Left renal cortex interstitium (tissue), 4 donors: Measurements from ENCODE around the gene SF3B5. TPM values are rescaled to one million over a fixed set of nuclear protein-coding genes. Genes with fewer than 3 reads are reported as not detected.
A peak's percentile ranks its signal among the peaks of the same experiment; 100 is the strongest.
"Not testable (repeated sequence)": the region's sequence is repeated elsewhere in the genome, so short reads cannot be mapped to it uniquely, and the experiment has no call there.

Source experiments
- DNase-seq, 4 donors: peaks; one replicate each; pipeline ENCODE4 v3.0.0-alpha.2; 2013; ENCODE audit warnings: low read depth in 4 of 4, low spot score in 2 of 4, missing footprints in 1 of 4
- polyA plus RNA-seq, 4 donors: library from polyadenylated mRNA; unstranded; fragments of 120-200 nt; gene quantifications; one replicate each; pipeline ENCODE4 v1.2.1, GENCODE V29; 2013; ENCODE audit not compliant: insufficient read length in 4 of 4

SF3B5 gene
- polyA plus RNA-seq, result 100 to 1,000 TPM; 128 to 183 (median 142) TPM

DNA sequence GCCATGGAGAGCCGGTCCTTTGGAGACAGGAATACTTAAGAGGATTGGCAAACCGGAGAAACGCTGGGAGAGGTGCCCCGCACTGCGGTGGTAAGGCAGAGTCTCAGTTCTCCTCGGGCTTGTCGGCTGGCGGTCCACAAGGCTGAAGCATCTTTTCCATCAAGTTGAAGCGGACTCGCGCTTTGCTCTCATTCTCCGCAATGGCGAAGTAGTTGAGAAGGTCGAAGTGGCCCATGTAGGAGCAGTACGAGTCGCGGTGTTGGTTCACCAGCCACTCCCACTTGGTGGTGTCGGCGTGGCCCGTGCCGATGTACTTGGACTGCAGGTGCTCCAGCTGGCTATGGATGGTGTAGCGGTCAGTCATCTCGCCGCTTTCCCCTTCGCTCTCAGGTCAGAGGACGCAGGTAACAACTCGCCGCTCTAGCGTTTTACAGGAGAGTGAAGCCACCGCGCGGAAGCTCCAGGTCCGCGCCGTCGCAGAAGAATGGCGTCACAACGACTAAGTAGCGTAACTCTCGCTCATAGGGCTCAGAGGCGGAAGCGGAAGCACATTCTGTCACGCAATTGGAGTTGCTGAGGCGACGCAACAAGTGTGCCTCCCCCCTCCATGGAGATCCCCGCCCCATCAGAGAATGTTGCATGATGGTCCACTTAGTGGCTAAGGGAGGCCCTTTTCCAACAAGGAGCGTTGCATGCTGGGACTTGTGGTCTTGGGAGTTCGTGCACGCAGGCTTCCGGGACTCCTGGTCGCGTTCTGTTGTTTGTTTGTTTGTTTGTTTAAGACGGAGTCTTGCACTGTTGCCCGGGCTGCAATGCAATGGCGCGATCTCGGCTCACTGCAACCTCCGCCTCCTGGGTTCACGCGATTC is at the start of gene SF3B5:
Gene SF3B5, minus strand, starts transcription at position 440 of the 869 bp plus-strand sequence. Its CDS starts 76 bp downstream, at position 364.
- DNase-seq, result peak; percentile 96 to 100 (median 98)

DNA sequence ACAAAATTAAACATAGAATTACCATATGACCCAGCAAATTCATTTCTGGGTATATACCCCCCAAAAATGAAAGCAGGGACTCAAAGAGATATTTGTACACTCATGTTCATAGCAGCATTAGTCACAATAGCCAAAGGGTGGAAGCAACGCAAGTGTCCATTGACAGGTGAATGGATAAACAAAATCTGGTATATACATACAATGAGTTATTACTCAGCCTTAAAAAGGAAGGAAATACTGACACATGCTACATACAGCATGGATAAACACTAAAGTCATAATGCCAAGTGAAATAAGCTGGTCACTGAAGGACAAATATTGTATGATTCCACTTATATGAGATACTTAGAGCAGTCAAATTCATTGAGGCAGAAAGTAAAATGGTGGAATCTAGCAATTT is 49.6 kb upstream of the SF3B5 start:
- no peak for DNase-seq

DNA sequence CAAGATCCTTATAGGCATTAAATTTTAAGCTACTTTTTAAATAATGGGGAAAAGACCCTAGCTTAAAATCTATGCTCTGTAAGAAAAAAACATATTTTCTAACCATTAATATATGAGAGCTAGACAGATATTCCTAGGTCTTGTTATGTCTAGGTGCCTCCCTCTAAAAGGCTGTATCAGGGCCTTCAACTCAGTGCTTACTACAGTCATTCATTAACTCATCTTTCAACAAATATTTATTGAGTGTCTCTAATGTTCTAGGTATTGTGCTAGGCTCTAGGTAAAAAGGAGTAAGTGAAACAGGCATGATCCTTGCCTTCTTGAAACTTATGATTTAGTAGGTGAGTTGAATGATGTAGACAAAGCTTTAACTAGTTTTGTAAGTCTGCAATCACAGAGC is 48.5 kb upstream of the SF3B5 start:
- no peak for DNase-seq

DNA sequence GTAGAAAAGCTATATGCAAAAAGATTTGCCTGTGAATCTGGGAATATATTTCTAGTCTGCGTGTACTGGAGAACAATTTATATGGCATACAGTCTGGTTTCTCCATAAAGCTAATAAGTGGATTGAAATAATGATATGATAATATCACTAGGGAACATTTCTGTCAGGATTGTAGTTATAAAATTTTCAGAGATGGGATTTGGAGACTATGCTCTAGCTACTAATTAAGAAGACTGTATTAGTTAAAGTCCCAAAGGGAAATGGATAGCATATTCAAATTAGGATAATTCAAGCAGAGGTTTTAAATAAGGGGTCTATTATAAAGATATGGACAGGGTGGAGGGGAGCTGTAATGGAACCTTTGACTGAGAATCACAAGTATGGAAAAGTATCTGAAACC is 47.7 kb upstream of the SF3B5 start:
- no peak for DNase-seq

DNA sequence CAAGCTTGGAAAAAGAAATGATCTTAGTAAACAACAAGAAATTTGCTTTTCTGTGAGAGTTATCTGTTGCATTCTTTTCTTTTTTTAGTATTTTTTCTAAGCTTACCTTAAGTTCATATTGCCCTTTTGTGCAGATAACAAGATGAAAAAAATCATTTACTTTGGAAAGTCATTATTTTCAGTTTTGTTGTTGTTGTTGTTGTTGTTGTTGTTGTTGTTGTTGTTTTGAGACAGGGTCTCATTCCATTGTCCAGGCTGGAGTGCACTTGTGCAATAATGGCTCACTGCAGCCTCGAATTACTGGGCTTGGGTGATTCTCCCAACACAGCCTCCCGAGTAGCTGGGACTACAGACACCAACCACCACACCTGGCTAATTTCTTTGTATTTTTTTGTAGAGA is 46.1 kb upstream of the SF3B5 start:
- no peak for DNase-seq

DNA sequence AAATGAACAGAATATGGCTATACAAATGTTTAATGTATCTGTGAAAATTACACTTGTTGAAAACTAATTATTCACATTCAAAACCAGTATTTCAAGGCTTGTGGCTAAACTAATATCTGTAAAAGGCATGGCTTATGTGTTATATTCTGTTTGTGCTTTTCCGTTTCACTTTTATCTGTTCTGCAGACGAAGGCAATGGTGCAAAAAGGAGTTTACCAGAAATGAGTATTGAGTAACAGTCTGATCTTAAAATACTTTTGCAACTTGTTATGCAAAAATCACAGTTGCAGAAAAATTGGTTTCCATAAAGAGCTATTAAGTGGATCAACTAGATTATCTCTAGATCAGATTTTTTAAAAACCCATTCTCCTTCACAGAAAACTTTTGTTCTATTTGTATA is 45.5 kb upstream of the SF3B5 start:
- DNase-seq, result no peak

DNA sequence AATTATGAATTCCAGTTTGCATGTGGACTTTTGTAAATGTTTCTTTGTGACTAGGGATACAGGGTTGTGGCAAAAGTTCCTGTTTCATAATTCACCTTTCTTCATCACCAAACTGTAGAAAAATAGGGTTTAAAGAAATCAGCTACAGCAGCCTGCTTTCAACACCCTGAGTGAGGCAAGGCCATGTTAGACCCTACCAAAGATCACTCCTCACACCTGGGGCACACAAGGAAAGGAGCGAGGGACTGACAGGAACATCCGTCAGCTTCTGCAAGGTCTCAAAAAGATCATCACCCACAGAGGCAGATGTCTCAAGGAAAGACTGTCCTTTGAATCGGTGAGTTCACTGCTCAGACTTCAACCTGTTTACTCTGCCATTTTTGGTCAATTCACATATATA is 44.4 kb upstream of the SF3B5 start:
- no peak for DNase-seq

DNA sequence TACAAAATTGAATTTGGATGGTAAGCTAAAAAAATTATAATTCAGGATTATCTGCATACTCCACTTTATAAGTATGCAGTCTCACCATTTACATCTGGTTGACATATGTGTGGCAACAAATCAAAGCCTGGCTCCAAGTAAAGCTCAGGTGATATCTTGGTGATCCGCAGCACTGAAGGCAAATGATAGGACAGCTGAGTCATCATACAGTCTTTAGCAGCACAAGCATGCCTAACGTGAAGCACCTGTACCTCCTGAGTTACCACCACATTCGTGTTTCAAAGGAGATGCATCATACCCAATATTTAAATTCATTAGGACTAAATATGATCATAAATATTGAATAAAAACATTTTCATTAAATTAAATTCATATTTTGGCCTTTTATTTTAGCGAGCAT is 43.2 kb upstream of the SF3B5 start:
- DNase-seq, result no peak

DNA sequence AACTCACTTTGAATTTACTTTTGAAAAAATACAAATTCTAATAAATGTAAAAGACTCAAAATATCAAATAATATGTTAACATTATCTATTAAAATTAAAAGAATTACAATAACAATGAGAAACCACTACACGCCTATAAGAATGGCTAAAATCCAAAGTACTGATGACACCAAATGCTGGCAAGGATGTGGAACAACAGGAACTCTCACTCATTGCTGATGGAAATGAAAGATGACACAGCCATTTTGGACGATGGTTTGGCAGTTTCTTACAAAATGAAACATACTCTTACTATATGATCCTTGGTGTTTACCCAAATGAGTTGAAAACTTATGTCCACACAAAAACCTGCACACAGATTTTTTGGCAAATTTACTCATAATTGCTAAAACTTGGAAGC is 39.4 kb upstream of the SF3B5 start:
- no peak for DNase-seq

DNA sequence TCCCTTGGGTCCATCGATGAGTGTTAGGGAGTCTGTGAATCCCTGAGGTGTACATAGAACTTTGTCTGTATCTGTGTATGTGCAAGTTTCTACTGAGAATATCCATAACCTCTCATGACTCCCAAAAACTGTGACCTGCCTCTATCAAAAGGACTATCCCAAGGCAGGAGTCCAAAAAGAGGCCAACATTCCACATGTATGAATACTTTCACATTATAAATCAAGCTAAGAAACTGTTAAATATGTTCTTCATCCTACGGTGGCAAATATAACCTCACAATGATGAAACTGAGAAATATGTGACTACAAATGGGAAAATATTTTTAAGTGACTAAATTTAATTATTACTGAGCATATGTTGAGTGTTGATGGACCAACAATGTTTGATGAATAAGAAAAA is 38.8 kb upstream of the SF3B5 start:
- DNase-seq, result no peak

DNA sequence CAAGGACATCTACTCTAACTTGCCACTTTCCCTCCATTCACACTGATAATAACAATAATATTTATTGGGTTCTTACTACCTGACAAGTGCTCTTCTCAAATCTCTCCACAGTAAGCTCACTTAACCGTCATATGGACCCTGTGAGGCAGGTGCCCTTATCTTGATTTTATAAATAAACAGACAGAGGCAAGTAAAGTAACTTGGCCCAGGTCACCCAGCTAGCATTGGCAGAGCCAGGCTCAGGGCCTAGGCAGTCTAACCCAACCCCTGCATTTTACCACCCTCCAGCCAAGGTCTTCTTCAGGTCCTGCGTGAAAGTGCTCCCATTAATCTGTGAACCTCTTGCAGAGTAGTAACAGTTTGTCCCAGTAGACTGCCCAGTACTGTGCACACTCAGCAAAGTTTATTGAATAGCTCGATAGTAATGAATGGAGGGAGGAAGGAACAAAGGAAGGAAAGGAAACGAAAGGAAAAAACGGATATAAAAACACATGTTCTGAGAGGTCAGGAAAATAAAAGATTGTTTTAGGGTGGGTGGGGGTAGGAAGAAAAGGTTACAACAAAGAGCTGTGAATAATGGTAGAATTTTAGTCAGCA is 38.0 kb upstream of the SF3B5 start:
- DNase-seq, result no peak

DNA sequence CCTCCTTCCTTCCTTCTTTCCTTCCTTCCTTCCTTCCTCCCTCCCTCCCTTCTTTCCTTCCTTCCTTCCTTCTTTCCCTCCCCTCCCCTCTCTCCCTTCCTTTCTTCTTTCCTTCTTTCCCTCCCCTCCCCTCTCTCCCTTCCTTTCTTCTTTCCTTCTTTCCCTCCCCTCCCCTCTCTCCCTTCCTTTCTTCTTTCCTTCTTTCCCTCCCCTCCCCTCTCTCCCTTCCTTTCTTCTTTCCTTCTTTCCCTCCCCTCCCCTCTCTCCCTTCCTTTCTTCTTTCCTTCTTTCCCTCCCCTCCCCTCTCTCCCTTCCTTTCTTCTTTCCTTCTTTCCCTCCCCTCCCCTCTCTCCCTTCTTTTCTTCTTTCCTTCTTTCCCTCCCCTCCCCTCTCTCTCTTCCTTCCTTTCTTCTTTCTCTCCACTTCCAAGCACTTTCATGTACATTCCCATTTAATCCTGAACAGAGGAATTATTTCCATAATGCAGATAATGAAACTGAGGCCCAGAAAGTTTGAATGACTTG is 36.9 kb upstream of the SF3B5 start:
- DNase-seq, result not testable (repeated sequence)

DNA sequence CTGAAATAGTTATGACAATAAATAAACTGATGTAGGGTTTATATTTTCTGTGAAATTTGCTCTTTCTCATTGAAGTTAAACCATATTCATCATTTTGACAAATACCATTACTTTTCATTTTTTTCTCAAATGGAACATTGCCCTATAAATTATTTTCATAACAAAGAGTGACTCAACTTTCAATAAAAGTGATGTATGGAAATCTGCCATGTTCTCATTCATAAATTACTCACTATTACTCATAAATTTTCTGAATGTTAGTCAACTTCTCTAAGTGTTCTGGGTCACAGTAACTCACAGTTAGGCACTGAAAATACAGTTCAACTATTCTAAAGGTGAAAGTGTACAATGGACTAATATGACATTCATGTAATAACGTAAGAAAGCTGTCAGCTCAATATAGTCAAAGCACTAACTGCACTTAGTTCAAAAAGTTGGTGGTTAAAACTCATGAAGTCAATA is 35.9 kb upstream of the SF3B5 start:
- no peak for DNase-seq

DNA sequence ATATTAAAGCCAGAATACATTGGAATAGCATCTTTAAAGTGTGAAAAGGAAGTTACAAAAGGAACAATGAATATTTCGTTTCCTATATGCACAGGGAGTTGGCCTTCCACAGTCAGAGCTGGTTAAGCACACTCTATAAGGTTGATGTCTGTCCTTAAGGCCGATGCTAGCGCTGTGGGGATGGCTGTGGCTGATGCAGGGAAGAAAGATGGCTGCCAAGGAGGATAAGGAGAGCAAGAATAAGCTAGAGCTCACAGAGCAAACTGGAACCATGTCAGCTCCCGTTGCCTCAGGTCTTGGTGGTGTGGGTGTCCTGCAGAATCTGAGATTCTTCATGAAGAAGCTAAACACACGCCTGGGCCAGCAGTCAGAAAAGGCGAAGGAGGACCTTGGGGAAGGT is 34.1 kb upstream of the SF3B5 start:
- no peak for DNase-seq

DNA sequence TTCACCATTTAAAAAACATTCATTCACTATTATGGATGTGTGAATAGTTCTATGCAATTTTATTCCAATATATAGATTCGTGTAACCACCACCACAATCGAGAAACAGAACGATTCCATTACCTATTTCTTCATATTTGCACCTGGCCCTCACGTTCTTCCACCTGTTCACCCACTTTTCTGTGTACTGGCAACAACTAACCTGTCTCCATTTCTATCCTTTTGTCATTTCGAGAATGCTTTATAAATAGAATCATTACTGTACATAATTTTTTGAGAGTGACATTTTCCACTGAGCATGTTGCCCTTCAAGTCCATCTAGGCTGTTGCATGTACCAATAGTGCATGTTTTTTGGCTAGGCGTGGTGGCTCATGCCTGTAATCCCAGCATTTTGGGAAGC is 31.7 kb upstream of the SF3B5 start:
- no peak for DNase-seq

DNA sequence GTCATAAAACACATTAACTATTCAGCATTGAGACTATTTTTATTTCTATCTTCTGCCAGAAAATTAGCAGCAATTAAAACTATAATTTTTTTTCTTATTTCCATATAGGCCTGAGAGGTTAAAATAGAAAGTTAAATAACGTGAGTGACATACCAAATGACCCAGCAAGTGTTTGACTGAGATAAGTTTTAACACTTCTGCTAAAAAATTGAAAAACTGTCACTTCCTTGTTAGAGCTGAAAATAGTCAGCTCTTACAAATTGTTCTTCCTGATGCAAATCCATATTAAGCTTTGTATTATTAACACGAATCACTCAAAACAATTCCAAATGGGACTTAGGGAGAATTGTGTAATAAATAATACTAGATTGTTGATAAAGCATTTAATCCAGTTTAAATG is 28.5 kb upstream of the SF3B5 start:
- no peak for DNase-seq

DNA sequence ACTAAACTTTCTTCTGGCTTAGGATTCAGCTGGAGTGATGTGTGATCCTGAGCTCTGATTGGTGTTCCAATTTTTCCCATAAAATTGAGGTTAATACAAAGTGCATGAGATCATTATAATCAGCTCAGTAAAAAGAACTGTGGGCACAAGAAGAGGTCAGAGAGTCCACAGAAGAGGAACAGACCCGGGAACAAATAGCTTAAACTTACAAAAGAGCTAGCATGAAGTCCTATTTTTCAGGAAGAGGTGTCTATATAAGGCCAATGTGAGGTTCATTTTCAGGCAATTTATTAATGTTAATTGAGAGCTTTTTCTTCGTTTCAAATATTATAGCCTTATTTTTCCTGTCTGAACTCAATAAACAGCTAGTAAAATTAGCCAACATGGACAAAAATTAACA is 28.0 kb upstream of the SF3B5 start:
- no peak for DNase-seq

DNA sequence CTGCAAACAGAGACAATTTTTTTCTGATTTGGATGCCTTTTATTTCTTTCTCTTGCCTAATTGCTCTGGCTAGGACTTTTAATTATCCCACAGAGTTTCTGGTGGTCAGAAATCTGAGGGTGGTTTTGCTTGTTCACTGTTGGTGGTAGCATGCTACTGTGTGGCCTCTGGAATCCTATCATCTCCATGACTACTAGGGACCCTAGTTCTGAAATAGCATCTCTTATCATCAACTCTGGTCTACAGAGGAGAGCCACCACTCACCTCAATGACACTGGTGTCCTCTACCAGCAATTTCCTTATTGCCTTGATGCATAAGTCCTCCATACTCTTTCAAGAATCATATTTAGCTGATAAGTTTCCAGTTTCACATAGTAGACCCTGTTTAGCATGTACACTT is 27.5 kb upstream of the SF3B5 start:
- DNase-seq, result no peak

DNA sequence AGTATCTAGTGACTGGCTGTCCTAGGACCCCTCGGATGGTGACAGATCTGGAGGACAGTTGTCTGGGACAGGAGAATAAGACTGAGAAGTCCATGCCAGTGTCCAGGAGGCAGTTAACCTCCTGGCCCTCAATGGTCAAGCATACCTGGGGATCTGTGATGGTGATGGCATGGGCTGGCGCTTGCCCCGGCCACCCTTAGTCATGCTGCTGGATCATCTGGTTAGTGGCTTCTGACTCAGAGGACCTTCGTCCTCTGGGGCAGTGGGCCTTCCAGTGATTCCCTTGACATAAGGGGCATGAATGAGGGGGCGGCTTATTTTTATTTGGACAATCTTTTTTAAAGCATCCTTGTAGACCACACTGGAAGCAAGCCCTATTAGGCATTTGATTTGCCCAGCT is 24.0 kb upstream of the SF3B5 start:
- no peak for DNase-seq

DNA sequence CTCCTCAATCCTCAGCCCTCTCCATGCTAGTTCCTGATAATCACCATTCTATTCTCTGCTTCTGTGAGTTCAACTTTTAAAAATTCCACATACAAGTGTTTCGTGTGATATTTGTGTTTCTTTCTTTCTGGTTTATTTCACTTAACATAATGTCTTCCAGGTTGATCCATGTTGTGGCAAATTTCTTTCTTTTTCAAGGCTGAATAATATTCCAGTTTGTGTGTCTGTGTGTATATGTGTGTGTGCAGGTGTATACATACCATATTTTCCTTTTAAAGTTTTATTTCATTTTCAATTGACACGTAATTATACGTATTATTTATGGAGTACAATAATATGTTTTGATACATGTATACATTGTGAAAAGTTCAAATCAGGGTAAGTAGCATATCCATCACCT is 19.8 kb upstream of the SF3B5 start:
- no peak for DNase-seq

DNA sequence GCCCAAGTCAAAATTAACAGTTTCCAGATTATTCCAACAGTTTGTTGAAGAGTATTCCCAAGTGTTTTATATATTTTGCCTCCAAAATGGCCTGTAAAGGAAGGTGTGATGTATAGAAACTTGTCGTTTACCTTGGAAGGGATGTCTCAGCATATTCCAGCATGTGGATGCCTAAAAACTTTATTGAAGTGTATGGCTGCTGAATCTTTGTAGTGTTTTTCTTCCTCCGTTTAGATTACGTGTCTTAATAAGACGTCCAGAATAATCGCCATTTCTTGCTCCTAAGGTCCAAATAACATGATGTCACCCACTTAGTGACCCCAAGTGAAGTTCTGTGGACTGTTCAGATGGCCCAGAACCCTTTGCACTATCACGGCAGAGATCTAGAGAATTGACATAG is 18.0 kb upstream of the SF3B5 start:
- no peak for DNase-seq

DNA sequence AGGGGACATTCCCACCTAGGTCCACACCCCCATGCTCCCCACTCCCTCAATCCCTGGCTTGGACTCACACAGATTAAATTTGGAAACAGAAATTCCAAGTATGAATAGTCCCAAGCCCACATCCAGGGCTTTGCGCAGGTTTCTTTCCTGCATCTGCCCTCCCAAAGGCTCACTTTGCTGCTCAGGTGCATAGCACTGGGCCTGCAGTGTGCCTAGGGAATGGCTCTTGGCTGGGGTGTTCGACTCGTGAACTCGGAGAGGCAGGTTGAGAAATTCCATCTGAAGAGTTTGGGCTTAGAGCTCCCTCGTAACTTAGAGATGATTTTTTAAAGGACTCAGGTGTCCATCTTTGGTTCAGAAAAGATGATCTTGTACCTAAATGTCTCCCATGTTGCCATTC is 14.8 kb upstream of the SF3B5 start:
- DNase-seq, result no peak
